ENCODE results near the gene TAF1B. TPM values are rescaled to one million over a fixed set of nuclear protein-coding genes. Genes with fewer than 3 reads are reported as not detected.

The TAF1B gene
- total RNA-seq, 1 experiment from 2014 or later = 58.6 TPM

DNA sequence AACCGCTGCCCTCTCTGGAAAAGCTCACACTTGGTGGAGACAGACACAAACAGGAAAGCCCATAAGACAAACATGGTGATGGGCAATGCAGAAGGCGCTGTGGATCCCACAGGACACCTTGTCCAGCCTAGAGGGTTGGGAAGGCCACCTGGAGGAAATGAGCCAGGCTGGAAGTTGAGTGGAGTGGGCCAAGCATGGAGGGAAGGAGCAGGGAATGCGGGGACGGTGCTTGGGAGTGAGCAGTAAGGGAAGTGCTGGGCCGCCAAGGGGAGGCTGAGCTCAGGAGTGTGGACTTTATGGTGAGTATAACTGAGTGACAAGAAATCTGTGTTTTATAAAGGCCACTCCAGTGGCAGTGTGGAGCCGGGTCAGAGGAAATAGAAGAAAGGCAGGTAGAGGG is 105.4 kb downstream of the TAF1B start:
- H2AFZ ChIP-seq (ENCODE audit: low read length) = no peak overlapping the region

DNA sequence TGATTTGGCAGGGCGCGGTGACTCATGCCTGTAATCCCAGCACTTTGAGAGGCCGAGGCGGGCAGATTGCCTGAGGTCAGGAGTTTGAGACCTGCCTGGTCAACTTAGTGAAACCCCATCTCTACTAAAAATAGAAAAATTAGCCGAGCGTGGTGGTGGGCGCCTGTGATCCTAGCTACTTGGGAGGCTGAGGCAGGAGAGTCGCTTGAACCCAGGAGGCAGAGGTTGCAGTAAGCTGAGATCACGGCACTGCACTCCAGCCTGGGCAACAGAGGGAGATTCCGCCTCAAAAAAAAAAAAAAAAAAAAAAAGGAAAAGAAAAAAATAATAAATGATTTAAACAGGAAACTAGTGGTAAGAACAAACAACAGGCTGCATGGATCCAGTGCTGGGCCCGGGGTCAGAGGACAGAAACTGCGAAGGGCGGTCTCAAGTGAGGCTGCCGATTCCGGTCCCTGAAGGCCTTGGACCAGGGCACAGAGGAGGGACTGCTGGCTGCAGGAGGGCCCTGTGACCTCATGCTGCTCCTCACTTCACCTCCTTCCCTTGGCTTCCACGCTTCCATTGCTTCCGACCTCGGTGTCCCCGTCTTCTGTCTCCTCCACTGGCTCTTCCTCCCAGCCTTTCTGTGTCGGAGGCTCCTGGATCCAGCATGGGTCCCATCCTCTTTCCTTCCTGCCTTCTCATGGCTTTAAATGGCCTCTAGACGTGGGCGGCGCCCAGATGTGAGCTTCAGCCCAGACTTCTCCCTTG is 106.1 kb downstream of the TAF1B start:
- Histone ChIP-seq H3K9ac (ENCODE audit: low read length) (no peak overlapping the region), H4K20me1 (ENCODE audit: insufficient read depth, low read depth, low read length) (no peaks in the 10 kb centered on the region), H2AFZ (ENCODE audit: low read length) (no peak overlapping the region), H3K9me3 (ENCODE audit: low read length) (no peaks in the 10 kb centered on the region), H3K4me1 (ENCODE audit: low read length) (no peaks in the 10 kb centered on the region; the same call in 1 of the 2 replicates), H3K27ac (ENCODE audit: low read length) (no peak overlapping the region), H3K9me2 (replicated peaks; ENCODE audit: insufficient read depth, low read length) (no peaks in the 10 kb centered on the region), H3K27me3 (ENCODE audit: low read length) (no peaks in the 10 kb centered on the region), H3K4me2 (ENCODE audit: low read depth, low read length, poor library complexity, severe bottlenecking) (no peak overlapping the region), H3K36me3 (ENCODE audit: insufficient read depth, low read length) (no peaks in the 10 kb centered on the region), H3K4me3 (ENCODE audit: low read length) (no peak overlapping the region), H3K79me2 (ENCODE audit: low read length) (no peaks in the 10 kb centered on the region)
- DNase-seq = no peak

More for the DNA sequence above, 105.4 kb downstream of the TAF1B start:
- Histone ChIP-seq H3K36me3 (ENCODE audit: insufficient read depth, low read length) (no peaks in the 10 kb centered on the region), H3K79me2 (ENCODE audit: low read length) (no peaks in the 10 kb centered on the region), H3K9me3 (ENCODE audit: low read length) (no peaks in the 10 kb centered on the region), H3K27ac (ENCODE audit: low read length) (no peak overlapping the region), H3K4me2 (ENCODE audit: low read depth, low read length, poor library complexity, severe bottlenecking) (no peak overlapping the region), H4K20me1 (ENCODE audit: insufficient read depth, low read depth, low read length) (no peaks in the 10 kb centered on the region), H3K4me3 (ENCODE audit: low read length) (no peak overlapping the region), H3K9ac (ENCODE audit: low read length) (no peak overlapping the region), H3K9me2 (replicated peaks; ENCODE audit: insufficient read depth, low read length) (no peaks in the 10 kb centered on the region), H3K27me3 (ENCODE audit: low read length) (no peaks in the 10 kb centered on the region), H3K4me1 (ENCODE audit: low read length) (no peaks in the 10 kb centered on the region; the same call in 1 of the 2 replicates)
- DNase-seq = no peak

DNA sequence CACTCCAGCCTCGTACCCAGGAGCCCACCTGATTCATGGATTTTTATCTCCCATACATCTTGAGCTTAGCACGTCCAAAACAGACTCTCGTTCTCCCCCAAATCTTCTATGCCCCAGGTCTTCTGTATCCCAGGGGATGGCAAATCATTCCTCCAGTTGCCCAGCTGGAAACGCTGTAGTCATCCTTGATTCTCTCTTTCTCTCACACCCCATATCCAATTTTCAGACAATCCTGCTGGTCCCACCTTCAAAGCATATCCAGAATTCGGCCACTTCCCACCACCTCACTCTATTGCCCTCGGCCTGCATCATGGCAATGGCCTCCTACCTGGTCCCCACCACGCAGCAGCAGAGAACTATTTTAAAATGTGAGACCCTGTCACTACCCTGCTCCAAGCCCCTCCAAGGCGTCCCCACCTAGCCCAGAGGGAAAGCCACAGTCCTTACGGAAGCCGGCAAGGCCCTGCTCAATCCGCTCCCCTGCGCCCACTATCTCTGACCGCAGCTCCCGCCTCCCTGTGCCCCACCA is 106.8 kb downstream of the TAF1B start:
- Histone ChIP-seq H3K4me1 (ENCODE audit: low read length) (no peaks in the 10 kb centered on the region; the same call in 1 of the 2 replicates), H3K9me2 (replicated peaks; ENCODE audit: insufficient read depth, low read length) (no peaks in the 10 kb centered on the region), H3K9me3 (ENCODE audit: low read length) (no peaks in the 10 kb centered on the region), H2AFZ (ENCODE audit: low read length) (no peak overlapping the region), H3K27ac (ENCODE audit: low read length) (no peak overlapping the region), H3K4me2 (ENCODE audit: low read depth, low read length, poor library complexity, severe bottlenecking) (no peak overlapping the region), H3K9ac (ENCODE audit: low read length) (no peak overlapping the region), H4K20me1 (ENCODE audit: insufficient read depth, low read depth, low read length) (no peaks in the 10 kb centered on the region), H3K79me2 (ENCODE audit: low read length) (no peaks in the 10 kb centered on the region), H3K4me3 (ENCODE audit: low read length) (no peak overlapping the region), H3K27me3 (ENCODE audit: low read length) (no peaks in the 10 kb centered on the region), H3K36me3 (ENCODE audit: insufficient read depth, low read length) (no peaks in the 10 kb centered on the region)
- no peak for DNase-seq

DNA sequence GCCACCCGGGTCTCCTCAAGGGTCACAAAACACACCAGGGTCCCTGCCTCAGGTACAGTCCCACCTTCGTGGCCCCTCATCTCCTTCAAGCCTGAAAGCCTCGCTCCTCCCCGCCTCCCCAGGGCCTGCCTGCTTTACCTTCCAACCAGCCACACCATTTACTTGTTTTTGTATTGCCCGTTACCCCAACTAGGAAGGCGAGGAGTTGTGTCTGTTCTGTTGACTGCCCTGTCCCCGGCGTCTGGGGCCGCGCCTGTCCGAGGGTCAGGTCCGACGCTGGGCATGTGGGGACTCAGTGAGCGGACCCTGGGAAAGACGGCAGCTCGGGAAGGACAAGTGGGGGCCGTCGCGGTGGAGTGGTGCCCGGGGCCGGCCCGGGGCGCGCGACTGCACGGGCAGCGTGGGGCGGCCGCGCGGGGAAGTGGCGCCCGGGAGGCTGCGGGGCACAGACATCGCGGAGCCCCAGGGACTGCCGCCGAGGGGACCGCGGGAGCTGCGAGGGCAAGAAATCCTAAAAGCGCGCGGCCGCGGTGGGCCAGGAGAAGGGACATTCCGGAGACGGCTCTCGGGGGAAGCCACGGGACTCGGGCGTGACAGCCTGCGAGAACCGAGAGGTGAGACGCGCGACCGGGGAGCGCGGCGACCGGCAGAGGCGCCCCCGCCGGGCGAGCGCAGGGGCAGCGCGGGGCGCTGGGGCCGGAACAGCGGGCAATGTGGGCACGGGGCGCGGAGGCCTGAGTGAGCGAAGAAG is 107.4 kb downstream of the TAF1B start:
- H3K4me1 ChIP-seq (ENCODE audit: low read length) = no peaks in the 10 kb centered on the region; the same call in 1 of the 2 replicates
- no peaks in the 10 kb centered on the region for H3K27me3 ChIP-seq (ENCODE audit: low read length)
- peak overlapping the region; percentile 74 for H3K9ac ChIP-seq (ENCODE audit: low read length)
- H3K9me3 ChIP-seq (ENCODE audit: low read length) = no peaks in the 10 kb centered on the region
- no peaks in the 10 kb centered on the region for H3K36me3 ChIP-seq (ENCODE audit: insufficient read depth, low read length)
- DNase-seq = no peak
- peak overlapping the region; percentile 79 for H3K4me2 ChIP-seq (ENCODE audit: low read depth, low read length, poor library complexity, severe bottlenecking)
- peak overlapping the region; percentile 91 for H2AFZ ChIP-seq (ENCODE audit: low read length)
- H4K20me1 ChIP-seq (ENCODE audit: insufficient read depth, low read depth, low read length) = no peaks in the 10 kb centered on the region
- H3K79me2 ChIP-seq (ENCODE audit: low read length) = no peaks in the 10 kb centered on the region
- H3K4me3 ChIP-seq (ENCODE audit: low read length) = peak overlapping the region; percentile 67
- no peak overlapping the region for H3K27ac ChIP-seq (ENCODE audit: low read length)
- H3K9me2 ChIP-seq (replicated peaks; ENCODE audit: insufficient read depth, low read length) = no peaks in the 10 kb centered on the region

DNA sequence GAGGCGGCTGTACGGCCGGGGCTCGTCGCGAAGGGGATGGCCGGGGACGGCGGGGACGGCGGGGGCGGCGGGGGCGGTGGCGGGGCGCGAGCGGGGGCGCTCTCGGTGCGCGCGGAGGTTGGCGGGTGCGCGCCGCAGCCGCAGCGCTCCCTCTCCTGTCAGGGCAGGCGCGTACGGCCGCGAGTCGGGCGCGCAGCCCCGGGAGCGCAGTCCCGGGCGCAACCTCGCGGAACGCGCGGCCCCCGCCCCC is 107.9 kb downstream of the TAF1B start:
- Histone ChIP-seq H3K79me2 (ENCODE audit: low read length) (no peaks in the 10 kb centered on the region), H3K4me1 (ENCODE audit: low read length) (no peaks in the 10 kb centered on the region; the same call in 1 of the 2 replicates), H3K4me2 (ENCODE audit: low read depth, low read length, poor library complexity, severe bottlenecking) (peak overlapping the region; percentile 79), H2AFZ (ENCODE audit: low read length) (peak overlapping the region; percentile 91), H3K9me2 (replicated peaks; ENCODE audit: insufficient read depth, low read length) (no peaks in the 10 kb centered on the region), H3K9me3 (ENCODE audit: low read length) (no peaks in the 10 kb centered on the region), H3K9ac (ENCODE audit: low read length) (peak overlapping the region; percentile 74), H4K20me1 (ENCODE audit: insufficient read depth, low read depth, low read length) (no peaks in the 10 kb centered on the region), H3K36me3 (ENCODE audit: insufficient read depth, low read length) (no peaks in the 10 kb centered on the region), H3K27ac (ENCODE audit: low read length) (no peak overlapping the region), H3K4me3 (ENCODE audit: low read length) (peak overlapping the region; percentile 67), H3K27me3 (ENCODE audit: low read length) (no peaks in the 10 kb centered on the region)
- no peak for DNase-seq

DNA sequence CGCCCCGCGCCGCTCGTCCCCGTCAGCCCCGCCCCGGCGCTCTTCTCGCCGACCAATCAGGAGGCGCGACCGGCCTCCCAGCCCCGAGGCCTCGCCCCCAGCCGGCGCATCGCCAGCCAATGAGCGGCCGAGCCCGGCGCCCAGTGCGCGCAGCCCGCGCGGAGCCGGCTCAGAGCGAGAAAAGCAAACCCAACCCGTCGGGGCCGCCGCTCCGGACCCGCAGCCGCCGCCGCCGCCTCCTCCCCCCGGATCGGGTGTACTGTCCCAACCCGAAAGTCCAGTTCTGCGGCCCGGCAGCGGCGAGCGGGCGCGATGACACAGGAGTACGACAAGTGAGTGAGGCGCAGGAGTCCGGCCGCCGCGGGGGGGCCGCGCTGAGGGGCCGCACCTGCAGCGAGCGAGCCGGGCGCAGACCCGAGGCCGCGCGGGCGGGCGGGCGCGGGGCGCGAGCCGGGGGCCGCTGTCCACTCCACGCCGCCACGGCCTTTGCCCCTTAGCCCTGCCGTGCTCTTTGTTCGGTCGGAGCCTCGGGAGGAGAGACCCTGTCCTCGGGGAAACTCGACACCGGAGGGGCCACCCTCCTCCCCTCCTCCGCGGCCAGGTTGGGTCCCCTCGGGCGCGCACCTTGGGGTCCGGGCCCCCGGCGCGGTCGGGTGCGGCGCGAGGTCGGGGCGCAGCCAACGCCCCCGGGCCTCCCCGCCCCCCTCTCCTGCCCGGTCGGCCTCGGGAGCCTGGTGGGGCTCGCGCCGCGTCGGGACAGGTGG is 108.4 kb downstream of the TAF1B start, which contains the start of gene GRHL1:
Gene GRHL1, plus strand, starts transcription at position 172 of the 764 bp plus-strand sequence. Its CDS starts 141 bp downstream, at position 313.
- Histone ChIP-seq H3K4me2 (ENCODE audit: low read depth, low read length, poor library complexity, severe bottlenecking) (peak within 1 kb of the TSS; percentile 79), H3K9me2 (replicated peaks; ENCODE audit: insufficient read depth, low read length) (no peaks in the 10 kb centered on the region), H3K9ac (ENCODE audit: low read length) (peak within 1 kb of the TSS; percentile 74), H3K9me3 (ENCODE audit: low read length) (no peaks in the 10 kb centered on the region), H3K4me3 (ENCODE audit: low read length) (peak within 1 kb of the TSS; percentile 67), H3K79me2 (ENCODE audit: low read length) (no peaks in the 10 kb centered on the region), H3K27me3 (ENCODE audit: low read length) (no peaks in the 10 kb centered on the region), H3K36me3 (ENCODE audit: insufficient read depth, low read length) (no peaks in the 10 kb centered on the region), H4K20me1 (ENCODE audit: insufficient read depth, low read depth, low read length) (no peaks in the 10 kb centered on the region), H2AFZ (ENCODE audit: low read length) (peak within 1 kb of the TSS; percentile 91), H3K27ac (ENCODE audit: low read length) (no peak within 1 kb of the TSS), H3K4me1 (ENCODE audit: low read length) (no peaks in the 10 kb centered on the region; the same call in 1 of the 2 replicates)
- peak; percentile 96 for DNase-seq

DNA sequence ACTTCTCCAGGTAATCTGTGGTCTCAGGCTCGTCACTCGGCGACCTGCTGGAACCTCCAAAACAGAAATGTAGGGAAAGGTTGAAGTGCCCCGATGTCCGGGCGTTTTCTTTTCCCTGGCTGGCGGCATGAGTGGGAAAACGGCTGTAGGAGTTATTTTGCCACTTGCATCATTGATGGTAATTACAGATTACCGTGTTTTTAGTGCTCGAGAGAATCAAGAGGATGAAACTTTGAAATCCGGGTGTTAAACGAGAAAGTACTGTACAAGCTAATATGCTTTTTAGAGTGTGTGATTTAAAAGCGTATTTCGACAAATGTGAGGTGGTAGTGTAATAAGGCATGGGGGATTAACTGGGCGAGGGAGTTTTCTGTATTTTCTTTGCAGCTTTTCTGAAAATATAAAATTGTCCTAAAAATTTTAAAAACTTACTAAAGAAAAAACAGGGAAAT is 109.0 kb downstream of the TAF1B start:
- H3K27me3 ChIP-seq (ENCODE audit: low read length) = no peaks in the 10 kb centered on the region
- no peak overlapping the region for H3K27ac ChIP-seq (ENCODE audit: low read length)
- H3K79me2 ChIP-seq (ENCODE audit: low read length) = no peaks in the 10 kb centered on the region
- H3K4me3 ChIP-seq (ENCODE audit: low read length) = no peak overlapping the region
- no peak overlapping the region for H3K4me2 ChIP-seq (ENCODE audit: low read depth, low read length, poor library complexity, severe bottlenecking)
- no peaks in the 10 kb centered on the region; the same call in 1 of the 2 replicates for H3K4me1 ChIP-seq (ENCODE audit: low read length)
- H3K36me3 ChIP-seq (ENCODE audit: insufficient read depth, low read length) = no peaks in the 10 kb centered on the region
- DNase-seq = no peak
- H3K9ac ChIP-seq (ENCODE audit: low read length) = no peak overlapping the region
- no peaks in the 10 kb centered on the region for H3K9me2 ChIP-seq (replicated peaks; ENCODE audit: insufficient read depth, low read length)
- H3K9me3 ChIP-seq (ENCODE audit: low read length) = no peaks in the 10 kb centered on the region
- no peaks in the 10 kb centered on the region for H4K20me1 ChIP-seq (ENCODE audit: insufficient read depth, low read depth, low read length)
- H2AFZ ChIP-seq (ENCODE audit: low read length) = no peak overlapping the region
